HepG2 (cell line): ENCODE measurements around the gene EFCAB3.
"Not testable (repeated sequence)": the region's sequence is repeated elsewhere in the genome, so short reads cannot be mapped to it uniquely, and the experiment has no call there.

Experiments
- BRCA1 ChIP-seq: sonication (generic); formaldehyde crosslinking; IDR thresholded peaks from 2 replicates; pipeline ENCODE4 v1.4.0; 2020; ENCODE audit warnings: missing genetic modification reagents
- CEBPB ChIP-seq: IDR thresholded peaks from 2 replicates; pipeline ENCODE4 v1.6.1; 2011; ENCODE audit warnings: low read depth, low read length, improper control_type of control experiment, borderline replicate concordance
- GATA4 ChIP-seq: sonication (generic); IDR thresholded peaks from 2 replicates; pipeline ENCODE4 v1.6.1; 2016; ENCODE audit warnings: antibody characterized with exemption, low read depth, borderline replicate concordance
- NR3C1 ChIP-seq: sonication (generic); formaldehyde crosslinking; IDR thresholded peaks from 2 replicates; pipeline ENCODE4 v1.4.0; 2020; ENCODE audit warnings: missing genetic modification reagents
- PHF8 ChIP-seq: sonication (generic); formaldehyde crosslinking; IDR thresholded peaks from 2 replicates; pipeline ENCODE4 v1.5.0; 2020; ENCODE audit warnings: missing genetic modification reagents
- SMARCC2 ChIP-seq: fragments of 450-650 bp; IDR thresholded peaks from 2 replicates; pipeline ENCODE4 v1.6.1; 2017; ENCODE audit warnings: antibody characterized with exemption, mild to moderate bottlenecking
- SP2 ChIP-seq: sonication (generic); formaldehyde crosslinking; IDR thresholded peaks from 2 replicates; pipeline ENCODE4 v1.5.1; 2020; ENCODE audit warnings: mild to moderate bottlenecking, missing genetic modification reagents
- TF ChIP-seq, protein P1 (sequence below): IDR thresholded peaks from 2 replicates; pipeline ENCODE4 v1.6.1; 2012; ENCODE audit warnings: inconsistent platforms
- TF ChIP-seq, protein P2 (sequence below): sonication (generic); formaldehyde crosslinking; IDR thresholded peaks from 2 replicates; pipeline ENCODE4 v1.5.0; 2020; ENCODE audit warnings: mild to moderate bottlenecking, missing genetic modification reagents, moderate library complexity

DNA sequence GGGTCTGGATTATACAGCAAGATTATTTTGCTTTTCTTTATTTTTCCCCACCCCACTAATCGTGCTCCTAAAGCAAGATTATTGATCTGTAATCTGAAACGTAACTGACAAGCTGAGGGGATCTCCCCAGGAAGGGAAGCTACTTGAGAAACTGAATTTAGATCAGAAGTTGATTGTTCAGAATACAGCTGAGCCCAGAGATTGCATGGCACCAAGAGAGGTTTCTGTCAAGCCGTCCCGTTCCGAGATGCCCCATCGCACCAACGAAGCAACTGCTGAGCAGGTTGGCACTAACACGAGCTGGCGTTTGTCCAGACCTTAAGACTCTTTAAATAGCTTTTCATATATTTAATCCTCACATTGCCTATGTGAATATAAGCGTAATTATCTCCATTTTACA lies 78.1 kb downstream of the EFCAB3 start:
- not testable (repeated sequence) for TF ChIP-seq PHF8 (CRISPR knock-in tag); NR3C1; GATA4; SMARCC2; SP2; BRCA1 (CRISPR knock-in tag); CEBPB
- TF ChIP-seq, protein P1, sequence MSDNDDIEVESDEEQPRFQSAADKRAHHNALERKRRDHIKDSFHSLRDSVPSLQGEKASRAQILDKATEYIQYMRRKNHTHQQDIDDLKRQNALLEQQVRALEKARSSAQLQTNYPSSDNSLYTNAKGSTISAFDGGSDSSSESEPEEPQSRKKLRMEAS, result not testable (repeated sequence)
- TF ChIP-seq, protein P2, sequence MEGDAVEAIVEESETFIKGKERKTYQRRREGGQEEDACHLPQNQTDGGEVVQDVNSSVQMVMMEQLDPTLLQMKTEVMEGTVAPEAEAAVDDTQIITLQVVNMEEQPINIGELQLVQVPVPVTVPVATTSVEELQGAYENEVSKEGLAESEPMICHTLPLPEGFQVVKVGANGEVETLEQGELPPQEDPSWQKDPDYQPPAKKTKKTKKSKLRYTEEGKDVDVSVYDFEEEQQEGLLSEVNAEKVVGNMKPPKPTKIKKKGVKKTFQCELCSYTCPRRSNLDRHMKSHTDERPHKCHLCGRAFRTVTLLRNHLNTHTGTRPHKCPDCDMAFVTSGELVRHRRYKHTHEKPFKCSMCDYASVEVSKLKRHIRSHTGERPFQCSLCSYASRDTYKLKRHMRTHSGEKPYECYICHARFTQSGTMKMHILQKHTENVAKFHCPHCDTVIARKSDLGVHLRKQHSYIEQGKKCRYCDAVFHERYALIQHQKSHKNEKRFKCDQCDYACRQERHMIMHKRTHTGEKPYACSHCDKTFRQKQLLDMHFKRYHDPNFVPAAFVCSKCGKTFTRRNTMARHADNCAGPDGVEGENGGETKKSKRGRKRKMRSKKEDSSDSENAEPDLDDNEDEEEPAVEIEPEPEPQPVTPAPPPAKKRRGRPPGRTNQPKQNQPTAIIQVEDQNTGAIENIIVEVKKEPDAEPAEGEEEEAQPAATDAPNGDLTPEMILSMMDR (CRISPR knock-in tag), result not testable (repeated sequence)
